HG03196 (cell line): ENCODE data around the gene PCYT1A.

Experiments used
- ATAC-seq: cut with Tn5 transposase; IDR thresholded peaks from one replicate; pipeline ENCODE4 v1.9.1; 2021; ENCODE audit not compliant: unreplicated experiment

Gene PCYT1A

GRCh38 chr3:196238612-196239560 is 48.6 kb downstream of the PCYT1A start:
- ATAC-seq = no peak

- no peak for ATAC-seq
Observed at GRCh38 chr3:196237203-196237602, 50.3 kb downstream of the PCYT1A start.

DNA sequence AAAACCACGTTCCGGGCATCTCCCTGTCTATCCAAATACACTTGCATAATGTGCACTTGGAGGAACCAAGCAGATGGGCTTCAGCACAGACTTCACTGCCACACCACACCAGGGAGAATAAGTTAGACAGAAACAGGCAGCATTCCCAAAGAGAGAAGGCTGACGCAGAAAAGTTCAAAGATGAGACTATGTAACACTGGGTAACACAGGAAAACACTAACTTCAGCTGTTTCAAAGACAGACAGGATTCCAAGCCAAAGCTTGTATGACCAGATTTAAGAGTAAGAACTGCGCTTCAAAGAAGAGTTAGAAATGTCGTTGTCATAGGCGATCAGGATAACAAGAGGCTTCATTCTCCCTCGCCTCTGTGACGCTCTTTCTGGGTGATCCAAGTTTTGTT is 51.3 kb downstream of the PCYT1A start:
- ATAC-seq = no peak

DNA sequence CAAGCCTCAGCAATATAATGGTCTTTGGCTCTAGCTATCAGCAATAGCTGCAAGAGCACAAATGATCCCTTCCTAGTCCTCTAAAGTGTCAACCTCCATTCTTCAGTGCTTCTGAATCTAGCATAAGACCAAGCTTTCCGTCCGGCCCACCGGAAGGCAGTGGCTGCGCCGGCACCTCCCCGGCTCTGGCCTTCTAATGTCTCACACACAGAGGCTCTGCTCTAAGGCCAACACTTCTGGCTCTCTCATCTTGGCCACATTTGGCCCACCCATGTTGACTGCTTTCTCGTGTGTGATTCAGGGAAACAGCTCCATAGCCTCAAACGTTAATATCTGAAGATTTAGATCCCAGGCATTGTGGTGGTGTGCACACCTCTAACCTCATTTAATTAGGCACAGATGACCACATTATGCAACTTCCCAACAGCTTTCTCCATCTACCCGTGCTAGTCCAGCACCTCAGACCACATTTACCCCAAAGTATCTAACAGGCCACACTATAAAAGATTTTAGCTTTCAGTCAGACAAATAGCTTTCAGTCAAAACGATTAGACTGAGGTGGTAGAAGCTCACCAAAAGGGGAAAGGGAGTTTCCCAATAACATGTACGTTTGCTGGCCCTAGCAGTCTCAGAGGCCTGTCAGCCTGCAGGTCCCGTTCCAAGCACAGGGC is 51.9 kb downstream of the PCYT1A start:
- ATAC-seq = no peak

DNA sequence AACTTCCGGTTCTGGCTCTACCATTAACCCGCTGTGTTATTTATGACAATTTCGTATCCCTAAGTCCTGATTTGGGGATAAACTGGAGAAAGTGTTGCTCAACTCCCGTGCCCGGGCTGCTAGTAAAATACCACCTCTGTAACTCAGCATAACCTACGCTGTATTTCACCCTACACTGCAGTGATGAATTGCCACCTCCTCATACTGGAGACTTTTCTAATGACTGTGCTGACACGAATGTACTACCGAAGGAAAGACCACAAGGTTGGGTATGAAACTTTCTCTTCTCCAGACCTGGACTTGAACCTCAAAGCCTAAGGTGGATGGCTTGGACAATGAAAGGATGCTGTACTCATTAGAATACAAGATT is 54.7 kb downstream of the PCYT1A start:
- no peak for ATAC-seq

DNA sequence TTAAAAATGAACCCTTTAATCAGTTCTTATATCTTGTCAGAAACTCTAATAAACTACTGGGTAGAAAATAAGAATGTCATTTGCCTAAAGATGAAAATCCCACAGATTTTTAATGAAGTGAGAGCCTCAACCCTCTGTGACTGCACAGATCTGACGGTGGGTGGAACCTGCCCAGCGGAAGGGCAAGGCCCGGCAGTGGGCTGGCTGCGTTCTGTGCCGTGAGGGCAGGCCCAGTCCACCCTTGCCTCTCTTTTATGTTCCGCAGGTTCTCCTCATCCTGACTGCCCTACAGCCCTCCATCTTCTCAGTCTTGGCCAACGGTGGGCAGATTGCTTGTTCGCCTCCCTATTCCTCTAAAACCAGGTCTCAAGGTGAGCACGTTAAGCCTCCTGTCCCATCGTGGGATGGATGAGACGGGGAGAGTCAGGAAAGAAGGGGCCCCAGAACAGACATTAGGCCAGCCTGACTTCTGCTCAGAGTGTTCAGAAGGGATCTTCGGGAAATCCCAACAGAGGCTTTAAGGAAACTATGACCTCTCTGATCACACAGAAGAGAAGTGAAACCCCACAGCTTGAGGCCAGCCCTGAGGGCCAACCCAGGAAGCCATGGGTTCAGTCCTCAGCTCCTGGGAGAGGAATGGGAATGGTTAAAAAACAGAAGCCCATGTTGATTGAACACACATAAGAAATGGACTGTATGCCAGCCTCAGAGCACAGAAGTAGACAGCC is 55.2 kb downstream of the PCYT1A start:
- ATAC-seq = no peak

DNA sequence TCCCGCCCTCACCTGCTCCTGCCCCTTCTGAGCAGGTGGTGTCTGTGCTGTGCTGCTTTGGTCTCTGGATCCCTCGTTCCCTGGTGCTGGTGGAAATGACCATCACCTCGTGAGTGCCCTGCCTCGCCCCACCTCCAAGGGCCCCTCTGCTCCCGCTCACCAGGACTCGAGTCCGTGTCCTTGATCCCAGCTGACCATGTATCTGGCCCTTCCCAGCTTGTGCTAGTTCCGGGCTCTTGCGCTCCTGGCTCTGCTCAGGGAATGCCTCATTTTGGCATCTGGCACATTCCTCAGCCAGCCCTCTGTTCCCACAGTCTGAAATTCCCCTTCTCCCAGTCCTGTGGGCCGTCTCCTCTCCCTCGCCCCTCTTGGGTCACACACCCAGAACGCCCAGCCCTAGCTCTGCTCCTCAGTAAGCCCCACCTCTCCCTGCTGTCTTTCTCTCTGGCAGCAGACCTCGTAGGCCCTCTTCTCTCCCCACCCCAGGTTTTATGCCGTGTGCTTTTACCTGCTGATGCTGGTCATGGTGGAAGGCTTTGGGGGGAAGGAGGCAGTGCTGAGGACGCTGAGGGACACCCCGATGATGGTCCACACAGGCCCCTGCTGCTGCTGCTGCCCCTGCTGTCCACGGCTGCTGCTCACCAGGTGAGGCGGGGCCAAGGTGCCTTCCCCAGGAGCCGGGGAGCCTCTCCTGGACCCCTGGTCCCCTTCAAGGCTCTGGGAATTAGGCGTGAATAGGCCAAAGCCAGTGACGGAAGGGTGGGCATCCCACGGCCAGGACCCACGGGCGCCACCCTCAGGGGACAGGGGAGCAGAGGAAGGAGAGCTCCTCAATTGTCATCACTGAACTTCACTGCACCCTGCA is 59.7 kb downstream of the PCYT1A start:
- ATAC-seq = no peak

DNA sequence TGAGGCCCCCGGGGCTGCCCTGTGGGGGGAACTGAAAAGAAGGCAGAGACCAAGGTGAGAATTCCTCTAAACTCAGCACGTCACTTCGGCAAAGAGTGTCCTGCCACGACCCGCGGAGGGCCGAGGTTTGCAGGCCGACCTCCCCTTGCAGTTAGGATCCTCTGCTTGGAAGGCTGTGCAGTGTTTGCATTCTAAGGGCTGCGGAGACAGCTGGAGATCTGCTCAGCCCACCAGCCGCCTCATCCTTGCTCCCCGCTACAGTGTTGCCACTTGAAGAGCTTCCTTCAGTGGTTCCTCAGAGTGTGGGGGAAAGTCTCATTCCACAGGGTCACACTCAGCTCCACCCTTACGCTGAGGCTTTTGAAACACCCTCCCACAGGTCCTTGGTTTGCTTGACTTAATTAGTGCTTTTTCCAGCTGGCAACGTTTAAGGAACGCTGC is 60.4 kb downstream of the PCYT1A start:
- no peak for ATAC-seq

DNA sequence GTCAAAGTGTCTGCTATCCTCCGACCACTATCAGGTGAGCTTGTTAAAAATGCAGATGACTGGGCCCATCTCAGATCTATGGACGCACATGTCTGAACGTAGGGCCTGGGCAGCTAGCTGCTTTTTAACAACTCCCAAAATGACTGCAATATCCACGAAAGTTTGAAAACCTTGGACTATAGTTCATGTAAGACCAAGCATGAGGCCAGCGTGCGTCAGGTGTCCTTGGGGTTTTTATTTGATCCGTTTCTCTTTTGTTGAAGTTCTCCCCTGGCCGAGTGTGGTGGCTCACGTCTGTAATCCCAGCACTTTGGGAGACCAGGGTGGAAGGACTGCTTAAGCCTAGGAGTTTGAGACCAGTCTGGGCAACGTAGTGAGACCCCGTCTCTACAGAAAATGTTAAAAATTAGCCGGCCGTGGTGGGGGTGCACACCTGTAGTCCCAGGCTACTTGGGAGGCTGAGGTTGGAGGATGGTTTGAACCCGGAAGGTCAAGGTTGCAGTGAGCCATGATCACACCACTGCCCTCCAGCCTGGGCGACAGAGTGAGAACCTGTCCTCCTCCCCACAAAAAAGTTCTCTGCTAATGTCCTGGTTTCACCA is 61.7 kb downstream of the PCYT1A start:
- no peak for ATAC-seq

DNA sequence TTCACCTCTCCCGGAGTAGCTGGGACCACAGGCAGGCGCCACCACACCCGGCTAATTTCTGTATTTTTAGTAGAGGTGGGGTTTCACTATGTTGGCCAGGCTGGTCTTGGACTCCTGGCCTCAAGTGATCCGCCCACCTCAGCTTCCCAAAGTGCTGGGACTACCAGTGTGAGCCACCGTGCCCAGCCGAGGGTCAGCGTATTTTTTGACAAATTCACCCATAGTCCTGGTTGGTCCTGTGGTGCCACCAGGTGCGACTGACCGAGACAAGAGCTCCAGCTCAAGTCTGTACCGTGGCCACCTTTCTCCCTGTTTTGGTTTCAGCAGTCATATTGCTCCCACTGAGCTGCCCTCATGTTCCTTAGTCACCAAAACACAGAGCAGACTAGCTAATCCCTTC is 62.4 kb downstream of the PCYT1A start:
- ATAC-seq = no peak

DNA sequence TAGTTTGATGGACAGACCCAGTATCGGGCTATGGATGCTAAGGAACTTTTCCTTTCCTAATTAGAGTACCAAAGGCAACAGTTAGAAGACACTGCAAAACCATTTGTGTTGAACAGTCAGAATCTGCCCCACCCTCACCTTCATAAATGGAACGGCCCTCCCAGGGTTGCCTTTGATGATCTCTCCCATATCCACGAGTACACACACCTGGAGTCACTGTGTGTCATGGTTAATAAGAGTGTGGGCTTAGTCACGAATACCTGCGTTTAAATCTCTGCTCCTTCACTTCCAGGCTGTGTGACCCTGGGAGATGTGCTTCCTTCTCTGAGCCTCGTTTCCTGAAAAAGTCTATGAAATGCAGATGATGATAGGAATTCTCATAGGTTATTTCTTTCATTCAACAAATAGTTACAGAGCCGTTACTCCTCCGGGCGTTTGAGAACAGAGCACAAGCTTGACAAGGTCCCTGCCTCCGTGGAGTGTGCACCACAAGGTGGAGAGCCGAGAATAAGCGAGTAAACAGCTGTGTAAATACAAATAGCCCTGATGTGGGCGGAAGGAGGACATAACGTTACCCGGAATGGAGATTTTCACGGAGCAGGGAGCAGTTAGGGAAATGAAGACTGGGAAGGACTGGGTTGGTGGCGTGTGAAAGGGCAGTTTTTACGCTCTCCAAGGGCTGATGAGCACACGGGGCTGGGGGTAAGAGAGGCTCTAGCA is 64.5 kb downstream of the PCYT1A start:
- no peak for ATAC-seq

- no peak for ATAC-seq
Observed at GRCh38 chr3:196220991-196221390, 66.5 kb downstream of the PCYT1A start.

- no peak for ATAC-seq
Observed at GRCh38 chr3:196220587-196220986, 66.9 kb downstream of the PCYT1A start.

- no peak for ATAC-seq
Observed at GRCh38 chr3:196219970-196220311, 67.6 kb downstream of the PCYT1A start.

DNA sequence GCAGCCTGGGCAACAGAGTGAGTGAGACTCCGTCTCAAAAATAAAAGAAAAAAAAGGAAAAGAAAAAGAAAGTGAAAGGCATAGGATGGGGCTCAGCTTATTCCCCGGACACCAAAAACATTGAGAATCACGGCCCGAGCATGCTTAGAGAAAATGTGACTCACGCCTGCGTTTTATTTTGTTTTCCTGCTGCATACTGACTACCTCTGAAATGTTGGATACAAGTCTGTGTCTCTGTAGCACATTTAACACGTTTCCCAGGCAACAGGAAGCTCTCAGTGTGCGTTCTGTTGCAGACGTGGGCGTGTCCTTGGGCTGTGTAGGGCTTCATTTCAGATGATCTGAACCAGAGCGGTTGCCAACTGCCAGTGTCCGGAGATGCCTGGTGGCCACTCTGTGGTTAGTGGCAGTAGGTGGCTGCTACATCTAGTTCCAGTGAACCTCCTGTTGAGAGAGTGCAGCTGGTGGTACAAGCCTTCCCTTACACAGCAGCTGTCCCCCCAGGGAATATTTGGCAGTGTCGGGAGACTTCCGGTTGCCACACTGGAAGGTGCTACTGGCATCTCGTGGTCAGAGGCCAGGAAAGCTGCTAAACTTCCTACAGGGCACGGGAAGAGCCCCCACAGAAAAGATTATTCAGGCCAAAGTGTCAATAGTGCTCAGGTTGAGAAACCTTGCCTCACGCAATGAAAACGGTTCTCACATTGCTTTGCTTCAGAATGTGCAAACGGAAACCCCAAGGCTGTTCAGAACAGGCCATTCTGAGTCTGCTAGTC is 68.1 kb downstream of the PCYT1A start:
- peak; percentile 63 for ATAC-seq

GRCh38 chr3:196218155-196218712 is 69.3 kb downstream of the PCYT1A start:
- ATAC-seq = no peak

DNA sequence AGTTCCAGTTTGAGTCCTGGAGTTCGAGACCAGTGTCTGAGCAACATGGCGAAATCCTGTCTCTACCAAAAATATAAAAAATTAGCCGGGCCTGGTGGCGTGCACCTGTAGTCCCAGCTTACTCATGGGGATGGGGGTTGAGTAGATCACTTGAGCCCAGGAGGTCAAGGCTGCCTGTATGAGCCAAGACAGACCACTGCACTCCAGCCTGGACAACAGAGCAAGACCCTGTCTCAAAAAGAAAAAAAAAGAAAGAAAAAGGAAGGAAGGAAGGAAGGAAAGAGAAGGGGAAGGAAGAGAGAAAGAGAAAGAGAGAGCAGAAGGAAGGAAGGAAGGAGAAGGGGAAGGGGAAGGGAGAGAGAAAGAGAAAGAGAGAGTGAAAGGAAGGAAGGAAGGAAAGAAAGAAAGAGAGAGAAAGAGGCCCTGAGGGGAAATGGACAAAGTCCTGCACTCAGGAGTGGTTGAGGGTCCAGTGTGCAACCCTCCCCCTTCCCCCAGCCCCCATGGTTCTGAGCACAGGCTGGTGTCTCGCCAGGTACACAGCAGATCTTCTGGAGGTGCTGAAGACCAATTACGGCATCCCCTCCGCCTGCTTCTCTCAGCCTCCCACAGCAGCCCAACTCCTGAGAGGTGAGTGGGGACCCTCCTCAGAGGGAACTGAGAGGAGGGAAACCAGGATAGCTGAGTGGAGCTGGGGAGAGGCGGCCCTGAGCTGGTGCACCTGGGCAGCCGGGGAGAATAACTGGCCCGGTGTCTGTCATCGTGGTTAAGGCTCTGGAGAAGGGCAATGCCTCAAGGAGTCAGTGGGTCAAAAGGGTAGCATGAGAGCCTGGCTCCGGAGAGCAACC is 70.0 kb downstream of the PCYT1A start:
- no peak for ATAC-seq
